Neural progenitor cell (in vitro differentiated cells): Measurements from ENCODE around the gene PIGW. TPM values are rescaled to one million over a fixed set of nuclear protein-coding genes. Genes with fewer than 3 reads are reported as not detected.

Source experiments
- DNase-seq: peaks from one replicate; pipeline ENCODE4 v3.0.0-alpha.2; 2016; ENCODE audit warnings: low spot score
- H2AFZ ChIP-seq: fragments of 200-600 bp; sonication (generic); replicated peaks from 2 replicates; pipeline ENCODE4 v1.6.1; 2016; ENCODE audit warnings: antibody characterized with exemption
- H3F3A ChIP-seq: fragments of 200-600 bp; sonication (generic); 2 replicates; pipeline ENCODE4 v1.6.1; 2016; ENCODE audit warnings: antibody characterized with exemption, low read depth
- H3K27ac ChIP-seq: fragments of 200-600 bp; sonication (generic); 2 replicates; pipeline ENCODE4 v1.5.1; 2016; ENCODE audit warnings: mild to moderate bottlenecking
- H3K27me3 ChIP-seq: fragments of 200-600 bp; sonication (generic); 2 replicates; pipeline ENCODE4 v1.6.1; 2016; ENCODE audit warnings: mild to moderate bottlenecking, moderate library complexity
- H3K36me3 ChIP-seq: fragments of 200-600 bp; sonication (generic); 2 replicates; pipeline ENCODE4 v1.5.1; 2016
- H3K4me1 ChIP-seq: fragments of 200-600 bp; sonication (generic); 2 replicates; pipeline ENCODE4 v1.6.1; 2016; ENCODE audit warnings: mixed run types
- H3K4me2 ChIP-seq: fragments of 200-600 bp; sonication (generic); 2 replicates; pipeline ENCODE4 v1.6.1; 2016
- H3K4me3 ChIP-seq: fragments of 200-600 bp; sonication (generic); 2 replicates; pipeline ENCODE4 v1.5.1; 2016
- H3K79me2 ChIP-seq: fragments of 200-600 bp; sonication (generic); 2 replicates; pipeline ENCODE4 v1.6.1; 2016; ENCODE audit warnings: low read depth
- H3K9ac ChIP-seq: fragments of 200-600 bp; sonication (generic); 2 replicates; pipeline ENCODE4 v1.6.1; 2016
- H3K9me3 ChIP-seq: fragments of 200-600 bp; sonication (generic); 2 replicates; pipeline ENCODE4 v1.5.1; 2016; ENCODE audit warnings: low read depth
- H4K20me1 ChIP-seq: fragments of 200-600 bp; sonication (generic); 2 replicates; pipeline ENCODE4 v1.6.1; 2016; ENCODE audit warnings: low read depth
- H3K27ac Mint-ChIP-seq: 3 replicates; pipeline ENCODE4 v1.8.0; 2021; ENCODE audit warnings: mixed read lengths
- H3K27me3 Mint-ChIP-seq: 2 replicates; pipeline ENCODE4 v1.8.0; 2022; ENCODE audit warnings: low read depth, mild to moderate bottlenecking, inconsistent platforms, moderate library complexity, mixed read lengths; ENCODE audit not compliant: insufficient read depth
- H3K36me3 Mint-ChIP-seq: 3 replicates; pipeline ENCODE4 v1.8.0; 2021; ENCODE audit warnings: mixed read lengths
- H3K4me1 Mint-ChIP-seq: 3 replicates; pipeline ENCODE4 v1.8.0; 2021; ENCODE audit warnings: mixed read lengths
- H3K4me3 Mint-ChIP-seq: 3 replicates; pipeline ENCODE4 v1.8.0; 2021; ENCODE audit warnings: mild to moderate bottlenecking, moderate library complexity, mixed read lengths
- H3K9me3 Mint-ChIP-seq: 3 replicates; pipeline ENCODE4 v1.8.0; 2020; ENCODE audit warnings: mixed read lengths
- CTCF ChIP-seq: fragments of 200-600 bp; sonication (generic); IDR thresholded peaks from 2 replicates; pipeline ENCODE4 v1.5.1; 2017; ENCODE audit warnings: antibody characterized with exemption, mild to moderate bottlenecking
- EZH2 ChIP-seq: fragments of 200-600 bp; sonication (generic); IDR thresholded peaks from 2 replicates; pipeline ENCODE4 v1.6.1; 2017; ENCODE audit warnings: antibody characterized with exemption, mild to moderate bottlenecking, moderate library complexity
- EZH2phosphoT487 ChIP-seq: fragments of 200-600 bp; sonication (generic); IDR thresholded peaks from 2 replicates; pipeline ENCODE4 v1.6.1; 2017; ENCODE audit warnings: antibody characterized with exemption
- total RNA-seq: library from RNA; depleted of rRNA; stranded (reverse); fragments of >200 nt; gene quantifications from 2 replicates; pipeline ENCODE4 v1.2.3, GENCODE V29; 2015; ENCODE audit warnings: low replicate concordance

PIGW gene
- total RNA-seq, 1 donor from 2014 or later, result 10.2 TPM

- H3K4me1 Mint-ChIP-seq, result peaks cover 22% of the 10 kb centered on the region
- H3K27me3 ChIP-seq, result no peaks in the 10 kb centered on the region
- H3K36me3 ChIP-seq, result peaks cover 2% of the 10 kb centered on the region
- peaks cover 2% of the 10 kb centered on the region for H3K27me3 Mint-ChIP-seq
- H3K27ac ChIP-seq, result no peak overlapping the region
- H3K4me1 ChIP-seq, result peaks cover 16% of the 10 kb centered on the region
- H2AFZ ChIP-seq, result no peak overlapping the region
- H3K27ac Mint-ChIP-seq, result no peak overlapping the region
- peak overlapping the region; percentile 92 for H3K4me2 ChIP-seq
- H3K9me3 ChIP-seq, result no peaks in the 10 kb centered on the region
- H3K79me2 ChIP-seq, result peaks cover 90% of the 10 kb centered on the region
- peaks cover 48% of the 10 kb centered on the region for H4K20me1 ChIP-seq
- no peak for DNase-seq
- H3F3A ChIP-seq, result peaks cover 43% of the 10 kb centered on the region
- H3K9me3 Mint-ChIP-seq, result no peaks in the 10 kb centered on the region
- H3K36me3 Mint-ChIP-seq, result no peaks in the 10 kb centered on the region
- peak overlapping the region; percentile 80 for H3K9ac ChIP-seq
- TF ChIP-seq CTCF, result no peak
- no peak for TF ChIP-seq EZH2phosphoT487
- TF ChIP-seq EZH2, result no peak
- H3K4me3 ChIP-seq, result peak overlapping the region; percentile 83
- H3K4me3 Mint-ChIP-seq, result peak overlapping the region; percentile 61
These were observed 13.0 kb downstream of the PIGW start for GRCh38 chr17:36547776-36548175.

- Histone ChIP-seq H3K79me2 (peaks cover 99% of the 10 kb centered on the region), H3K4me2 (no peak overlapping the region), H3K27me3 (no peaks in the 10 kb centered on the region), H3K4me3 (no peak overlapping the region), H2AFZ (no peak overlapping the region), H3K9ac (no peak overlapping the region), H4K20me1 (peaks cover 68% of the 10 kb centered on the region), H3K4me1 (peaks cover 16% of the 10 kb centered on the region), H3K27ac (no peak overlapping the region), H3K9me3 (no peaks in the 10 kb centered on the region), H3F3A (peaks cover 22% of the 10 kb centered on the region), H3K36me3 (peaks cover 2% of the 10 kb centered on the region)
- Mint-ChIP-seq H3K4me1 (peaks cover 19% of the 10 kb centered on the region), H3K36me3 (peaks cover 4% of the 10 kb centered on the region), H3K27me3 (no peaks in the 10 kb centered on the region), H3K4me3 (no peak overlapping the region), H3K9me3 (no peaks in the 10 kb centered on the region), H3K27ac (no peak overlapping the region)
- TF ChIP-seq EZH2phosphoT487 (no peak), EZH2 (no peak), CTCF (no peak)
- DNase-seq, result no peak
These were observed 16.0 kb downstream of the PIGW start for GRCh38 chr17:36550491-36551417.

GRCh38 chr17:36553459-36553858, 18.7 kb downstream of the PIGW start:
- no peak for TF ChIP-seq EZH2
- no peak for TF ChIP-seq CTCF
- TF ChIP-seq EZH2phosphoT487, result no peak
- no peak for DNase-seq
- Mint-ChIP-seq H3K4me1 (peaks cover 3% of the 10 kb centered on the region), H3K27ac (no peak overlapping the region), H3K4me3 (no peak overlapping the region), H3K9me3 (no peaks in the 10 kb centered on the region), H3K27me3 (no peaks in the 10 kb centered on the region), H3K36me3 (peaks cover 17% of the 10 kb centered on the region)
- Histone ChIP-seq H3K4me1 (no peaks in the 10 kb centered on the region), H2AFZ (no peak overlapping the region), H3K4me3 (no peak overlapping the region), H3F3A (no peaks in the 10 kb centered on the region), H3K4me2 (no peak overlapping the region), H3K9me3 (no peaks in the 10 kb centered on the region), H3K9ac (no peak overlapping the region), H3K79me2 (peaks cover 77% of the 10 kb centered on the region), H3K36me3 (no peaks in the 10 kb centered on the region), H3K27me3 (no peaks in the 10 kb centered on the region), H3K27ac (no peak overlapping the region), H4K20me1 (peaks cover 53% of the 10 kb centered on the region)
